Right lobe of liver (tissue), 6 donors: Measurements from ENCODE around the gene TCP1. TPM values are rescaled to one million over a fixed set of nuclear protein-coding genes. Genes with fewer than 3 reads are reported as not detected.

Experiments used
- ATAC-seq, 4 donors: fragments of 200-7000 bp; cut with Tn5 transposase; one replicate each; pipeline ENCODE4 v1.9.1; 2020; ENCODE audit warnings: mild to moderate bottlenecking in 4 of 4, moderate library complexity in 4 of 4
- DNase-seq, 3 donors: peaks; one replicate each; pipeline ENCODE4 v3.0.0-alpha.2; 2020
- H3K27ac ChIP-seq, 3 donors: fragments of 200-600 bp; one replicate each; pipeline ENCODE4 v1.8.0; 2022
- H3K27me3 ChIP-seq, 2 donors: fragments of 200-600 bp; one replicate each; pipeline ENCODE4 v1.8.0; 2022
- H3K36me3 ChIP-seq, 4 donors: fragments of 200-600 bp; sonication (generic) in 1 of 4; one replicate each; pipeline versions ENCODE4 v1.5.1 to v1.8.0; 2017 to 2022; ENCODE audit warnings: control low read depth in 1 of 4
- H3K4me1 ChIP-seq, 4 donors: fragments of 200-600 bp; sonication (generic) in 1 of 4; one replicate each; pipeline versions ENCODE4 v1.5.1 to v1.8.0; 2017 to 2022; ENCODE audit warnings: control low read depth in 1 of 4
- H3K4me3 ChIP-seq, 3 donors: fragments of 200-600 bp; one replicate each; pipeline ENCODE4 v1.8.0; 2022
- H3K9me3 ChIP-seq, 4 donors: fragments of 200-600 bp; sonication (generic) in 1 of 4; one replicate each; pipeline versions ENCODE4 v1.5.1 to v1.8.0; 2017 to 2022; ENCODE audit warnings: control low read depth in 1 of 4
- POLR2A ChIP-seq: fragments of 450-650 bp; IDR thresholded peaks from one replicate; pipeline ENCODE4 v1.6.1; 2017; ENCODE audit warnings: antibody characterized with exemption, mild to moderate bottlenecking
- WGBS: methylation state at CpG from one replicate; pipeline ENCODE4 v1.1.6; 2018; ENCODE audit warnings: low coverage, low lambda C conversion rate; ENCODE audit not compliant: insufficient coverage; ENCODE audit errors: missing lambda C conversion rate; 5-methylcytosine and 5-hydroxymethylcytosine counted together
- intact Hi-C, 2 donors: fragments of 100-400 bp; cut with DNase I; formaldehyde crosslinking; loops; one replicate each; pipeline versions ENCODE4 v1.11.2 to v1.14.1; 2022
- total RNA-seq, 6 experiments: library from RNA; depleted of rRNA in 2 of 6; stranded (reverse); fragments of >200 nt in 2 of 6; fragmentation: NEBNext Ultra II Directional in 3 of 6; extraction: Animal tissue kit (Norgen Biotek cat#: 25700) in 3 of 6; gene quantifications; one replicate each; pipeline versions ENCODE4 v1.1.0 to v1.2.4, GENCODE V29; 2016 to 2023
- TF ChIP-seq, protein P1 (sequence below), 4 donors: fragments of 200-600 bp in 3 of 4; fragments of 450-650 bp in 1 of 4; IDR thresholded peaks; one replicate each; pipeline versions ENCODE4 v1.5.1 to v1.8.0; 2016 to 2022; ENCODE audit warnings: antibody characterized with exemption in 4 of 4, mild to moderate bottlenecking in 2 of 4
- donor health status: DM: no; HTN: yes; CAD: no.
- donor health status: DM: no; HTN: no; CAD: no.
- donor health status: DM: no; HTN: no; CAD: no.
- donor health status: DM: no; HTN: yes; CAD: no.
- donor health status: DM: no; HTN: yes; CAD: no.

Gene TCP1
- total RNA-seq, 6 experiments from 2014 or later = 50.4 to 97.1 (median 77.8) TPM

DNA sequence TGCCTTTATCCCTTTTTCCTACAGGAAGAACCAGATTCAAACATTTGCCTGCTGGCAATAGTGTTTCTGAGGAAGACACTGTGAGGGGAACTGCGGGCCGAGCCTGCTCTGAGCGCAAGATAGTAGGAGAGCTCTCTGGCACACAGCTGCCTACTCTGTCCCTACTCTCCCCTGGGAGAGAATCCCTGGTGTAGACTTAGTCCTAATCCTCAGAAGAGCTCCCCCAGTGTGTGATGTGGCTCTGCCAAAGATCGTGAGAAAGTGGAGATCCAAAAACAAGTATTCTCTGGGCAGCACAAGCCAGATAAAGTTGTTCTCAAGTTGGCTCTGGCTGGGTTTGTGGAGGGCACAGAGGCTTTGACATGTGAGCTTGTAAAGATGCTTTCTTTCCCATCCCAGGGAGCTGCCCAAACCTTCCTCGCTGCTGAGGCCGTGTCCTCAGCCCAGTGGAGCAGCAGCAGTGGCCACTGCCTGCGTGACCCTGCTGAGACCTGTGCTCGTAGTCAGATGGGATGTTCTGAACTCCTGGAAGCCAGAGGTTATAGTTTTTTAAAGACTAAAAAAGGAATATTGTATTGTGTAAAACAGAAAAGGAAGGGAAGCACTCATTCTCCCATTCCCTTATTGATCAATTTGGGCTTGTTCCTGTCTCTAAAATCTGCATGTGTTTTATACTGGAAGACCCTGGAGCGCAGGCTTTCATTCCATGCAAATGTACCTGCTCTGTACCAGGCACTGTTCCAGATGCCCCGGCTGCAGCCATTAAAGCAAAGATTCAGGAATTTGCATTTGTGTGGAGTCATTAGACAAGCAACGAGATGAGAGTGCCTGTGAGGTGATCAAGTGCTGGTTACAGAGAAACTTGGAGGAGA, 41.3 kb upstream of the TCP1 start:
- no peaks in the 10 kb centered on the region for H3K36me3 ChIP-seq
- no peaks in the 10 kb centered on the region for H3K4me1 ChIP-seq
- intact Hi-C loops = no loop called here
- 62% methylated on average over 9 of the region's 11 CpGs for WGBS
- no peak overlapping the region for H3K4me3 ChIP-seq
- ATAC-seq (no peak), DNase-seq (no peak)
- TF ChIP-seq, protein P1, sequence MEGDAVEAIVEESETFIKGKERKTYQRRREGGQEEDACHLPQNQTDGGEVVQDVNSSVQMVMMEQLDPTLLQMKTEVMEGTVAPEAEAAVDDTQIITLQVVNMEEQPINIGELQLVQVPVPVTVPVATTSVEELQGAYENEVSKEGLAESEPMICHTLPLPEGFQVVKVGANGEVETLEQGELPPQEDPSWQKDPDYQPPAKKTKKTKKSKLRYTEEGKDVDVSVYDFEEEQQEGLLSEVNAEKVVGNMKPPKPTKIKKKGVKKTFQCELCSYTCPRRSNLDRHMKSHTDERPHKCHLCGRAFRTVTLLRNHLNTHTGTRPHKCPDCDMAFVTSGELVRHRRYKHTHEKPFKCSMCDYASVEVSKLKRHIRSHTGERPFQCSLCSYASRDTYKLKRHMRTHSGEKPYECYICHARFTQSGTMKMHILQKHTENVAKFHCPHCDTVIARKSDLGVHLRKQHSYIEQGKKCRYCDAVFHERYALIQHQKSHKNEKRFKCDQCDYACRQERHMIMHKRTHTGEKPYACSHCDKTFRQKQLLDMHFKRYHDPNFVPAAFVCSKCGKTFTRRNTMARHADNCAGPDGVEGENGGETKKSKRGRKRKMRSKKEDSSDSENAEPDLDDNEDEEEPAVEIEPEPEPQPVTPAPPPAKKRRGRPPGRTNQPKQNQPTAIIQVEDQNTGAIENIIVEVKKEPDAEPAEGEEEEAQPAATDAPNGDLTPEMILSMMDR (IDR thresholded peaks at IDR 0.05) = no peak
- TF ChIP-seq POLR2A = no peak
- no peaks in the 10 kb centered on the region for H3K27me3 ChIP-seq
- H3K9me3 ChIP-seq = no peaks in the 10 kb centered on the region
- H3K27ac ChIP-seq = no peak overlapping the region

GRCh38 chr6:159829526-159829925, 40.1 kb upstream of the TCP1 start:
- ATAC-seq = no peak
- DNase-seq = no peak
- Histone ChIP-seq H3K36me3 (no peaks in the 10 kb centered on the region), H3K27ac (no peak overlapping the region), H3K4me3 (no peak overlapping the region), H3K9me3 (no peaks in the 10 kb centered on the region), H3K4me1 (no peaks in the 10 kb centered on the region), H3K27me3 (no peaks in the 10 kb centered on the region)
- intact Hi-C loops = no loop called here
- TF ChIP-seq, protein P1 (IDR thresholded peaks at IDR 0.05) = no peak
- TF ChIP-seq POLR2A = no peak
- WGBS = 53% methylated on average over 4 of the region's 4 CpGs

DNA sequence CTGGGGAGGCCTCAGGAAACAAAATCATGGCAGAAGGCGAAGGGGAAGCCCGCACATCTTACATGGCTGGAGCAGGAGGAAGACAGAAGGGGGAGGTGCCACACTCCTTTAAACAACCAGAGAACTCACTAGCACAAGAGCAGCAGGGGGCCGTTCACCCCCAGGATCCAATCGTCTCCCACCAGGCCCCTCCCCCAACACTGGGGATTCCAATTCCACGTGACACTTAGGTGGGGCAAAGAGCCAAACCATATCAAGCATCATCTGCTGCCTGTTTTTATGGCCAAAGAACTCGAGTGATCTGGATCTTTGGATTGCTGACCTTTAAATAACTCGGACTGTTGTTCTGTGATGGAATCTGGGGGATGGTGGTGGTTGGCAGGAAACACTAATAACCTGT, 38.7 kb upstream of the TCP1 start:
- intact Hi-C loops = no loop called here
- no peaks in the 10 kb centered on the region for H3K4me1 ChIP-seq
- no peak for ATAC-seq
- no peaks in the 10 kb centered on the region for H3K9me3 ChIP-seq
- no peaks in the 10 kb centered on the region for H3K36me3 ChIP-seq
- no peak overlapping the region for H3K27ac ChIP-seq
- TF ChIP-seq, protein P1 (IDR thresholded peaks at IDR 0.05) = no peak
- TF ChIP-seq POLR2A = no peak
- no peak for DNase-seq
- H3K27me3 ChIP-seq = no peaks in the 10 kb centered on the region
- no peak overlapping the region for H3K4me3 ChIP-seq
- WGBS = 60% methylated on average over 4 of the region's 7 CpGs

- ATAC-seq = no peak
- H3K27ac ChIP-seq = no peak overlapping the region
- 89% methylated on average over 9 of the region's 16 CpGs for WGBS
- no peaks in the 10 kb centered on the region for H3K27me3 ChIP-seq
- TF ChIP-seq POLR2A = no peak
- TF ChIP-seq, protein P1 (IDR thresholded peaks at IDR 0.05) = no peak
- H3K36me3 ChIP-seq = no peaks in the 10 kb centered on the region
- intact Hi-C loops = no loop called here
- DNase-seq = no peak
- no peaks in the 10 kb centered on the region for H3K9me3 ChIP-seq
- H3K4me3 ChIP-seq = no peak overlapping the region
- H3K4me1 ChIP-seq = no peaks in the 10 kb centered on the region
These were observed 37.7 kb upstream of the TCP1 start for GRCh38 chr6:159826968-159827647.
